Activated CD4-positive, alpha-beta T cell treated with anti-CD3 and anti-CD28 coated beads for 24 hours (primary cell): ENCODE measurements around the gene GPS2.

Experiments
- DNase-seq, 2 donors: peaks; one replicate each; pipeline ENCODE4 v3.0.0-alpha.2; 2020; ENCODE audit warnings: low read depth in 2 of 2

The GPS2 gene

DNA sequence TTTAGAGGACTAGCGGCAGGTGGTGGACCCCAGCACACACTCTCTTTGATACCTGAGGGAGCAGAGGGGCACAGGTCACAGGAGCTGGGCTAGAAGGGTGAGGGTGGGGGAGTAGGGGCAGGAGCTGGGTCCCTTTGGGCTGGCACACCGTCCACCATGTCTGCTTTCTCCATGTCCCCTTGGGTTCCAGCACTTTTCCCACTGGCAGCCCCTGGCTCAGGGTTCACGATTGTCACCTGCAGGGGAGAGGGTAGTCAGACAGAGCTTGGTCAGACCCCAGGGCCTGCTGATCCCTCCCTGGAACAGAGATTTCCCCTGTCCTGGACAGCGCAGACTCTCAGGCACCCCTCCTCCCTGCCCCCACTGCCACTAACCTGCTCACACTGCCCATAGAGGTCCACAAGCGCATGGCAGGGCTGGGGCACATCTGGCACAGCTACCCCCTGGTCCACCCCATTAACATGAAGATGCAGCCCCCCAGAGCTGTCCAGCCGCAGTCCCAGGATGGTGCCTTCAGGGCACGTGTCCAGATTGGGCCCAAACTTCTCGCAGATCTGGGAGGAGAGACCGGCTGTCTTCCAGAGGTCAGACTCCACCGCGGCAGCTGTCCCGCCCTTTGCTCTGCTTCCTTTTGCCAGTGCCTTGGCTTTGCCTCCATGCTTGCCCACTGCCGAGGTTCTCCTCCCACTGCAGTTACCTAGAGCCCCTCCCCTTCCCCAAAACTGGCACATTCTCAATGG lies 3.1 kb upstream of the GPS2 start:
- DNase-seq: no peak

DNA sequence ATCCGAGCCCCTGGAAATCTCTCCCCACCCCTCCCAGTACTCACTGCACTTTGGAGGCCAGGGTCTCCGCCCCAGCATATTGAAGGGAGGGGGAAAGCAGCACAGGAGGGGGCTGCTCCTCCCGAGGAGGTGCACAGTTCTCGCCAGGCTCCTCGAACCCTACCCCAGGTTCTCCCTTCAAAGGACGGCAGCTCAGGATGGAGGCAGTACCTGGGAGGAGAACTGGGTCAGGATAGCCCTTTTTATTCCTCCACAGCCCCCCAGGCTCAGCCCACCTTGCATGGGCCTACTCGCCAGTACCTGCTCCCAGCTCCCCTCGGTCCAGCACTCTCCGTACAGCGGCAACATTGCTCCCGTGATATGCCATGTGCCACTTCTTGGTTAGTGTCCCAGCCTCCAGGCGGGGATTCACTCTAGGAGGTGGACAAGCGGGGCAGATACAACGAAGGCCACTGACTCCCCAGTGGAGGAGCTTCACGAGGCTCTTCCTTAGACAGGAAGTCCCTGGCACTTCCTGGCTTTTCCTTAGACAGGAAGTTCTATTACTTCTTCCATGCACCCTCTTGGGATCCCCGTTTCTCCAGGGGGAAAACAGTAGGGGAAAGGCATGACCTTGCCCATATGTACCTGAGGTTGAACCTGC lies 2.1 kb upstream of the GPS2 start:
- no peak for DNase-seq

DNA sequence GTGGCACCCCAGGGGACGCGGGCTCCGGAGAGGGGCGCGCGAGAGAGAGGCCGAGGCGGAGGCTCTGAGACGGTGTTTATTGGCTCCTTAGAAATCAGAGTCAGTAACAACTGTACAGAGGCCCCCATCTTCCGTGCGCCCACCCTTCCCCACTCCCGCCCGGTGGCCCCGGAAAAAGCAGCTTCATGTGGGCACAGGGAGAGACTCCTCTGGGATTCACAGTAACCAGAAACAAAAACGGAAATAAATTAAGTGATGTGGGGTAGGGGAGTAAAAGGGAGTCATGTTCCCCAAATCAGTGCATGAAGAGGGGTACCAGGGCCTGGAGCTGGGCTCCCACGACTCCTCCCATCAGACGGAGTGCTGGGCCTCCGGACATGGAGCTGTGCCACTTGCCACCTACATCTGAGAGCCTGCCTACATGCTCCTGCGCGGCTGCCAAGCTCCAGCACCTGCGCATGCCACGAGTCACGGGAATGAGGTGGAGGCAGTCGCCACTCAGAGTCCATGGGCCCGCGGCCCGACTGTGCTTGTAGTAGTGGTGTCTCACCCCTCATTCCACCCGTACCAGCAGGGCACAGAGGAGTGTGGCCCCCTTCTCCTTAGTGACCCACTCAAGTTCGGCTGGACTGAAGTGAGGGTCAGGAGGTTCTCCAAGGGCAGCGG lies 543 bp upstream of the GPS2 start:
- DNase-seq: no peak

DNA sequence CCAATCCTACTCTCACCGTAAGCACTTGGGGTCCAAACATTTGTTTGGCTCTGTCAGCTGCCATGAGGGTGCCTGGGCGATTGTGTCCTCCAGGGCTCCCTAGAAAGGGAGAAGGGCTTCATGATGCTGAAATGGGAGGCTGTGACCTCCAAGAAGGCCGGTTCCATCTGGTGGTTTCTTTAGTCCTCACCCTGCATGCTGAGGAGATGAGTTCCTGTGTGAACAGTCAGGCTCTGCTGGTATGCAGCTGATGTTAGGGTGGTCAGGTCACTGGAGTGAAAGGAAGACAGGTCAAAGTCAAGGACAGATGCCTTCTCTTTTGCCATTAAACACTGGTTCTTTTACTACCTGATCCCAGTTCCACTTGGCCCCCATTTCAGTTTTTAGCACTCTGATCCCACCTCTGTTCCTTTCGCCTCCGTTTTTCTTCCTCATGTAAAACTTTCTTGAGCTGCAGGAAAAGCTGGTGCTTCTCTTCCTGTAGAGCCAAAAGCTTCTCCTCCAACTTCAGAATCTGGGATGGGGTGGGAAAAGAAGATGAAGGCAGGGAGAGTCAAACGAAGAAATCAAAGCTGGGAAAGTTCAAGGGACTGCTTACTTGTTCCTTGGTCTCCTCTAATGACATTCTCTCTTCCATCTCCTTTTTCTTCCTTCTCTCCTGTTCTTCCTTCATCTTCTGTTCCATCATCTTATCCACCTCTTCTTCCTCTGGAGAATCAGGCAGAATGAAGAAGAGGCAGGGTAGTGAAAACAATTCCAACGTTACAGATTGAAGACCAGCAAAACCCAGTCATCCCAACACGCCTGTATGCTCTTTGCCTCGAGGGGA lies 1.1 kb downstream of the GPS2 start:
- no peak for DNase-seq

DNA sequence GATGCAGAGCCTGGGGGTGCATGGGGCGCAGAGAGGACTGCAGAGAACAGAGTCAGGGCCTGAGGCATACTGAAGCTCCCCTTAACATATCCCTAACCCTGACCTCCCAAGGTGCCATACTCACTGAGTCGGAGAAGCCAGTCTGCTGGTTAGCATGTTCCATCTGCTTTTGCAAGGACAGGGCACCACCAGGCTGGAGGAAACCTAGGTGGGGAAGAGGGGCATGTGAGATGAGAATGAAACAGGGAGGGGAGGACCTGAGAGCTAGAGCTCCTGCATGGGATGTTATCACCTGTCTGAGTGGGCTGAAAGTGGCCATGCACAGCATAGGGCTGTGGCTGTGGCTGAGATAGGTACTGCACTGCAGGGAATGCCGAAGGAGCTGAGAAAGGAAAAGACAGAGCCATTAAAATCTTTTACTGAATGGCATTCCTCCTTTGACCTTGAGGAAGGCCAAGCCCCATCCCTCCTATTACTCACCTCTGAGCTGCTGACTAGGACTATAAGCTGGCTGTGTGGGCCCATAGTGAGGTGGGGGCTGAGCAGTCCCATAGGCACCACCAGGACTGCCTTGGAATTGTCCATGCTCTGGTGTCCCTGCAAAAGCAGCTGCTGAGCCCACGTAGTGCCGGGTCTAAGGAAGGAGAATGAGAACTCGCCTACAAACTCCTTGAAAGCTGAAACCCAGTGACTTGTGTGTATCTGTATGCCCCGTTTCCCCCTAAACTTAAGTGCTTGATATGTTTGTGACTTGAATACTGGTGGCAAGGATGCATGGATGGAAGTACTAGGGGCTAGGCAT lies 1.9 kb downstream of the GPS2 start:
- no peak for DNase-seq

DNA sequence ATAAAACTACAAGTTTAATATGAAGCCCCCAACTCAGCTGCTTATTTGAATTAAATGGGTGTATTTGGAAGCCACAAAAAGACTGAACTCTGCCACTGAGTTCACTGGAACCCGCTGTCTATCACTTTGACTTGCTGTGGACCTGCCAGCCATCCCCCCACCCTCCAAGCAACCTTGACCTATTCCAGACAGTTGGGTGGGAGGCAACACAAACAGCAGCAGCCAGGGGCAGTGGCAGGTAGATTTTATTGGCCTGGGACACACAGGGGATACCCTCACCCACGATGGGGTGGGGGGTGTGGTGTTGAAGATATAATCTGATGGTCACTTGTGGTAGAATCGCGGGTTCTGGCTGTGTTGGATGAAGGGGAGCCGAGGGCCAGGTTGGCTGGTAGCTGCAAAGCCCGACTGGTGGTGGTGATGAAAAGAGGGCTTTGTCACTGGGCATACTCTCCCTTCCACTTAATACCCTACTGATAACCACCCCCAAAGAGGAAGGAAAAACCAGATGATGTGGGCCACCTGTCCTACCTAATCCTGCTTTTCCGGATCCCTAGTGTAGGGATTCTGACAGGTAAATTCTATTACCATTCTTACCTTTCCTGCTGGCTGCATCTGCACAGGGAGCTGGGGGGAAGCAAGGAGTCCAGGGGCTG lies 2.6 kb downstream of the GPS2 start:
- DNase-seq: no peak

DNA sequence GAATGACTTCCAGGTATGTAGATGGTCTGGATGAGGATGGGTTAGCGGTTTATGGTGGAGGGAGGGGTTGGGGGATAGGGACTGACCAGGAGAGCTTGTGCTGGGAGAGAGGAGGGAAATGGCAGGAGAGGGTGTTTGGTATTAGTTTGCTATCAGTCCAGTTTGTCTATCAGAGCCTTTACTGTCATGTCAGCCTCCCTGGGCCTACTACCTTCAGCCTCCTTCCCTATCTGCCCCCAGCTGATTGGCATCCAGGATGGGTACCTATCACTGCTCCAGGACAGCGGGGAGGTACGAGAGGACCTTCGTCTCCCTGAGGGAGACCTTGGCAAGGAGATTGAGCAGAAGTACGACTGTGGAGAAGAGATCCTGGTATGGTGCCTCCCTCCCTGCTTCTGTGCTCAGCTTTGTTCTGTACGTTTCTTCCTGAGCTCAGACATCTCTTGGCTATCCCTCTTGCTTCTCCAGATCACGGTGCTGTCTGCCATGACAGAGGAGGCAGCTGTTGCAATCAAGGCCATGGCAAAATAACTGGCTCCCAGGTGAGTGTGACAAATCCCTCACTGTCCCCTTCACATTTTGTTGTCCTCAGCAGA lies 4.0 kb downstream of the GPS2 start:
- no peak for DNase-seq

DNA sequence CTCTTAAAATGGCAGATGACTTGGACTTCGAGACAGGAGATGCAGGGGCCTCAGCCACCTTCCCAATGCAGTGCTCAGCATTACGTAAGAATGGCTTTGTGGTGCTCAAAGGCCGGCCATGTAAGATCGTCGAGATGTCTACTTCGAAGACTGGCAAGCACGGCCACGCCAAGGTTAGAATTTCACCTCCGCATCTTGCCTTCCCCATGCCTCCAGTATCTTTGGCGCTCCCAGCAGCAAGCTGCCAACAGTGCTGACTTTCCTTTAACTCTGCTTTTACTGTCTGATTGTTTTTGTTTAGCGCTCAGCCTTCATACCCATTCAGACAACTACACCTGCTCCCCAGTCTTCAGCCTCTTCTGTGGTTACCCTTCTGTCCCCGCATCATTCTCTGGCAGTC lies 5.5 kb downstream of the GPS2 start:
- DNase-seq: no peak

DNA sequence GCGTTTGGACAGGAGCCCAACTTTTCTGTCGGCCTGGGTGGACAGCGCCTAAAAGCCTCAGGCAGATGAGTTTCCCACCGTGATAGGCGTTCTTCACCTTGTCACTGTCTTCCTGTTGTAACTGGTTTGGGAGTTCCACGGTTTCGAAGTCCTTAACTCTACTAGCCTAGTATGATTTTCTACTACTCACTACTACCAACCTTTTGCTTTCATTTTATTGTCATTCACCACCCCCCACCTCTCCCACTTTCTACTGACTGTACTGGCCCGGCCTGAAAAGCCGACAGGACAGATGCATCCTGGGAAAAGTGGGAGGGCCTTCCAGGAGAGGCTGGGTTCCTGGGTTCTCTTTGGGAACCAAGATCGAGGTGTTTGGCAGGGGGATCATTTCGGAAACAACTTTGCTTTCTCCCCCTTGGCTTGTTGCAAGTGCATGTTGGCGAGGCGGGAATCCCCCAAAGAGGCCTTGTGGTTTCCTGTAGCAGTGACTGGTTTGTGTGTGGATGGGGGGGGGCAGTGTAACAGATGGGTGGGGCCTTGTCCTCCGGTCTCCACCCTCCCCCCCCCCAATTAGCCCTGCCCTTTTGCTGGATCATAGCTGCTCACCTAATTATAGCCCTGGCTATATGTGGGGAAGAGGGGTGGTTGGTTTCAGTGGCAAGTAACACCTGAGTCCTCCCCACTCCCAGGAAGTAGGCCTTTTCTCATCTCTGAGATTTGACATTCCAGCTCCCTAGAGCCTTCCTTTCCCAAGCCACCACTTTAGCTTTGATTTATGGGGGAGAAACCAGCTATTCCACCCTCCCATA lies 6.3 kb downstream of the GPS2 start:
- DNase-seq: peak; percentile 66 to 75

DNA sequence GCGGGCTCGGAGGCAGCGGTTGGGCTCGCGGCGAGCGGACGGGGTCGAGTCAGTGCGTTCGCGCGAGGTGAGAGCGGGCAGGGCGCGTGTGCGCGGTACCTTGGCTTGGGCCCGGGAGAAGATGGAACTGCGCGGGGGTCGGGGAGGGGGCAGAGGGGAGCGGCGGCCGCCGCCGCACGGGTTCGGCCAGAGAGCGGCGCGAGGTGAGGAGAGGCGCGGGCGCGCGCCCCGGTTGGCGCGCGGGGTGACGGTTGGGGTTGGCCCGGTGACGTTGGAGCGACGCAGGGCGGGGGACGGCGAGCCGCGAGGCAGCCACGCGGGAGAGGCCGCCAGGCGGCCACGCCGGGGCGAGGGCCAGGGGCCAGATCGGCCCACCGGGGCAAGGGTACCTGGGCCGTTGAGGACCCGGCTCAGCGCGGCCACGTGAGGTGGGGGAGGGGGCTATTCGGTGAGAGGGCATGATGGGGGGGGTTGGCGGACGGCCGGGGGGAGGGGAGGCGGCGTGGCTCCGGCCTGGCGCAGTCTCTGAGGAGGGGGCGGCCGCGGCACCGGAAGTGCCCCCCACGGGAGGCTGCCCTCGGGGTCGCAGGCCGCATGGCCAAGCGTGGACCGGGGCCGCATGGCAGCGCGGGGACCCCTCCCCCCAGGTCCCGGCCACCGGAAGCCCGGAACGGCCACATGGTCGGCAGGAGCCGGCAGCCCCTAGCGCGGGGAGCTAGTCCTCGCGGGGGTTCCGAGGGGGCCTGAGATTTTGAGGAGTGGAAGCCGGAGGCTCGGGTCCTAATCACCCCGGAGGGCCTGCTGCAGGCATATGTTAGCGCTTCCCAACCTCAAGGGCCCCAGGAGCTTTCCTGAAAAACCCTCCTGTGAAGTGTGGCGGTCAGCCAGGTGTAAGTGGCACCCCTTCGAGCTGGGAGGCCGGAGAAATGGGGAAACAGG lies 7.2 kb downstream of the GPS2 start:
- peak in 1 of 2 donors; percentile 27 for DNase-seq

DNA sequence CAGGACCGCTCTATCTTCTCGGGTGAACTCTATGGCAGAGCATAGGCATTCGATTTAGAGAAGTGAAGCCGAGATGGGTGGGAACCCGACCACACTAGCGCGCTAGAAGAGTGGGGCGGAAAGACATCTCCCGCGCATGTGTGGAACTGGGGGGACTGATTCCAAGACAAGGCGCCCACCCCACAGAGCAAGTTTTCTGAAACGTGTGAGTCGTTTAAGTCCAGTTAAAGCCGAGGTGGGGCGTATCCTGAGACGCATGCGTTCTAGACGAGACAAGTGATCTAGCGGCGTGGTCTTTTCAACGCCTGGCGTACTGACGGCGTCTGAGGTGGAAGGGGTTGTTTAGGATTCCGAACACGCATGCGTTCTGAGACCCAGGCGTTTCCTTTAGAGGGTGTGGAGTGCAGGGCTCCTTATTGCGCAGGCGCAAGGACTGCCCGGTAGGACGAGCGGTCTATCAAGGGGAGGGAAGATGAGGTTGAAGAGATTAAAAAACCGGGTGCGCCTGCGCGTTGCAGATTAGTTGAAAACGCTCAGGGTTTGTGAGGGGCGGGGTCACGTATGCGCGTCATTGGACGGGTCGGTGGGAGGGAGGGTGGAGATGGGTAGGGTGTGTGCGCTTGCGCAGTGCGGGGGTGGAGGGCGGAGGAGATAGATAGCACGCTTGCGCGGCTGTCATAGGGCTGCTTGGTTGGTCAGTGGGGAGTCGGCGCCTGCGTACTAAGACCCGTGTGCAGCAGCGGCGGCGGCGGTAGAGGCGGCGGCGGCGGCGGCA lies 8.1 kb downstream of the GPS2 start, which contains the start of gene EIF5A:
TSS of gene EIF5A (plus strand) at position 718 of the 775 bp plus-strand sequence. CDS start 2,008 bp downstream, outside the sequence.
- peak; percentile 100 for DNase-seq

DNA sequence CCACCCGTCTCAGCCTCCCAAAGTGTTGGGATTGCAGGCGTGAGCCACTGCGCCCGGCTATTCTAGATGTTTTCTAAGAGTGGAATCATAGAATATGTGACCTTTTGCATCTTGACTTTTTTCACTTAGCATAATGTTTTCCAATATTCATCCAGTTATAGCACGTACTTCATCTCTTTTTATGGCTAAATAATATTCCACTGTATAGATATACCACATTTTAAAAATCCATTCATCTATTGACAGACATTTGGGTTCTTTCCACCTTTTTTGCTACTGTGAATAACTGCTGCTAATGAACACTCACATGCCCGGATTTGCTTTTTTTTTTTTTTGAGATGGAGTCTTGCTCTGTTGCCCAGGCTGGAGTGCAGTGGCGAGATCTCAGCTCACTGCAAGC lies 11.0 kb downstream of the GPS2 start:
- DNase-seq: no peak

DNA sequence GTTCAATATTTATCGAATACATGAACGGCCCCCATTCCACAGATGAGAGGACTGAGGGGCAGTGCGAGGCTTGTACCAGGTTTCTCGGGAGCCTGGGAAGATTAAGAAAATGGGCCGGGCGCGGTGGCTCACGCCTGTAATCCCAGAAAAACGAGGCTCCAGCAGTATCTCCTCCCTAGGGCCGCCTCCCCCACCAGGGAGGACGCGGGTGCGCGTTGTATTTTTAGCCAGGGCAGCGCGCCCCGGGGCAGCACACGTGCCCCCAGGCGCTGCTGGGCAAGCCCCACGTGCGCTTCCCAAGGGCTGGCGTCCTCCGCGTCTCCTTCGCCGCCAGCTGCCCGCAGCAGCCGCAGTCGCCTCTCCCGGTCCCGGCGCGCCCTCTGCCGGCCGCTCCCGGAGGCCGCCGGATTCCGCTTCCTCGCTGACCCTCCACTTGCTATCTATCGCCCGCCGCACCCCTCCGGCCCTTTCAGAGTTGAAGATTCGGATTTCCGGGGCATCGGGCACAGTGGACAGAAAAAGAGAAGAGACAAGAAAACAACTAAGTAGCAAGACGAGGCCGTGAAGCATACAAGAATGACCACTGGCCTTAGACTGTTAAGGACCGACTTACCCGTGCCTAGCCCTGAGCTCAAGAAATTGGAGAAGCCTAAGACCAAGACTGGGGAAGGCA lies 18.8 kb downstream of the GPS2 start:
- DNase-seq: peak; percentile 53 to 56

DNA sequence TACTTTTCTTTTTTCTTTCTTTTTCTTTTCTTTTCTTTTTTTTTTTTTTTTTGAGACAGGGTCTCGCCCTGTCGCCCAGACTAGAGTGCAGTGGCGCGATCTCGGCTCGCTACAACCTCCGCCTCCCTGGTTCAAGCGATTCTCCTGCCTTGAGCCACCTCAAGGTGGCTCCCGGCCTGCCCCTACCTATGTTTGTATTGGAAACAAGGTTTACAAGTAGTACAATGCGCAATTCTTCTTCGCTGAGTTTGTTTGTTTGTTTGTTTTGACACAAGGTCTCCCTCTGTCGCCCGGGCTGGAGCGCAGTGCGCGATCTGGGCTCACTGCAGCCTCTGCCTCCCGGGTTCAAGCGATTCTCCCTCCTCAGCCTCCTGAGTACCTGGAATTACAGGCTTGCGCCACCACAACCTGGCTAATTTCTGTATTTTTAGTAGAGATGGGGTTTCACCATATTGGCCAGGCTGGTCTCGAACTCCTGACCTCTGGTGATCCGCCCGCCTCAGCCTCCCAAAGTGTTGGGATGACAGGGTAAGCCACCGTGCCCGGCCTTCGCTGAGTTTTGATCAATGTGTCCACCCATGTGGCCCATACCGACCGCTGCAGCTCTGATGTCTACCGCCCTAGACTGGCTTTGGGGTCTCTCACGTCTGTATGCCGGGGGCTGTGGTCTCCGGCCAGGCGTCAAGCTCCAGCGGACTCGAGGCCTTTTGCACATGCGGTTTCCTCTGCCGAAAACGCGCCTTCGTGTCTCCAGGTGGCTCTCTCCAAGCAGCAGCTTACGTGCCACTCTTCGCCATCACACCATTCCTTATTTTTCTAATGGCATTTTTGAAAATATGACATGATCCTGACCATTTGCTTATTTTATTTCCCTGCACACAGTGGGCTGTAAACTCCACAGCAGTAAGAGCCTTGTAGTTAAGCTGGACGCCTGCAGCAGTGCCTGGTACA lies 19.7 kb downstream of the GPS2 start:
- DNase-seq: no peak

DNA sequence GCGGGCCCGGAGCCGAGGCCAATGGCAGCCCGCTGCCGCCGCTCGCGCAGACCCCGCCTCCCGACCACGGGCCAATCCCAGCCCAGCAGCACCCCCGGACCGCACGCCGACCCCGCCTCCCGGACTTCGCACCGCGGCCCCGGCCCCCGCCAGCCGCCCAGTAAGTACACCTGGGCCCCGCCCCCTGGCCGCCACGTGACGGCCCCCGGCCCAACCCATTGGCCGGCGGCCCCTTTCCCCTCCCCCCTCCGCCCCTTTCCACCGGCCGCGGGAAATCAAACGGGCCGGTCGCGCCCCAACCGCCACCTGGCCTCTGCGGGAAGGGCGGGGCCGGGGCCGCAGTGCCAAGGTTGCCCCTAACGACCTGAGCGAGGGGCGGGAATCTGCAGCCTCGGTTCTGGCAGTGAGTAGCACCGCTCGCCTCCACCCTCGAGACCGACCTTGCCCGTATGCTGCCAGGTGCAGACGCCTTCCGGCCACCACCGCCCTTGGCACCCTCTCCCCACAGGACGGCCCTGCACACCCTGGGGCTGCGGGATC lies 20.5 kb downstream of the GPS2 start, which contains the start of gene YBX2:
TSS of gene YBX2 (minus strand) at position 26 of the 540 bp plus-strand sequence. CDS start 139 bp downstream, outside the sequence.
- peak; percentile 46 to 64 for DNase-seq
